NOMO-1 treated with dmso at 0.1 percent for 144 hours (cell line): Measurements from ENCODE around the gene OPHN1.
A peak's percentile ranks its signal among the peaks of the same experiment; 100 is the strongest.

Experiments used
- DNase-seq: peaks from one replicate; lab custom pipeline; 2025; ENCODE audit not compliant: unreplicated experiment; lab: John Stamatoyannopoulos, UW

Gene OPHN1

GRCh38 chrX:68254738-68255645 is 178.3 kb downstream of the OPHN1 start:
- DNase-seq = no peak

DNA sequence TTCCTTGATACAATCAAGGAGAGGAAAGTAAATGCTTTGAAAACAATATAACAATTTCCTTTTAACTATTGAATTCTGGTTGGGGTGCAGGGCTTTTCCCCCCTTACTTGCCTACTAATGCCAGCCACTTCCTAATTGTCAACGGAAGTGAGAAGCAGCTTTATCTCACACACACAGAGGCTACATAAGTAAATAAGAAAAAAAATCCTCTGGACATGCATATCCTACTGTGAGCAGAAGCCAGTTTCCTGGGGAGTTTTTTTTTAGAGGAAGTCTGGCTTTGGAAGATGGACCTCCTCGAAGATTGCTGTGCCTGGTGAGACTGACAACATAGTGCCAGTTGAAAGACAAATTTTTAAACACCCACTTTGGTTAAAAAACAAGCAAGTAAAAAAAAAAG is 180.6 kb downstream of the OPHN1 start:
- no peak for DNase-seq

DNA sequence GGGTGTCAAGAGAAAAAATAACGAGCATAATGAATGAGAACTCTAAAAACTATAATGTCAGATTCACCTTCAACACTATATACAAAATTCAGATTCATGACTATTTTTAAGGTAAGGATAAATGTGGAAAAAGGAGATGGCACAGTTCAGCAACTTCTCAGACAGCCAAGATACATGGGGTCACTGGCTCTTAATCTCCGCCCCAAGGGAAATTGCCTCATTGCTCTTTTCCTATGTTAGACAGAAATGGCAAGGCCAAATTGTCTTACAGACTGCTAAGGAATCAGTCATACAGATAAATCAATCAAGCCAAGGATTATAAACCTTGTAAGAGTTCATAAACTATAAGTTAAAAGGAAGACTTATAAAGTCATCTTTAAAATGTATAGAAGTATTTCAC is 183.4 kb downstream of the OPHN1 start:
- DNase-seq = no peak

DNA sequence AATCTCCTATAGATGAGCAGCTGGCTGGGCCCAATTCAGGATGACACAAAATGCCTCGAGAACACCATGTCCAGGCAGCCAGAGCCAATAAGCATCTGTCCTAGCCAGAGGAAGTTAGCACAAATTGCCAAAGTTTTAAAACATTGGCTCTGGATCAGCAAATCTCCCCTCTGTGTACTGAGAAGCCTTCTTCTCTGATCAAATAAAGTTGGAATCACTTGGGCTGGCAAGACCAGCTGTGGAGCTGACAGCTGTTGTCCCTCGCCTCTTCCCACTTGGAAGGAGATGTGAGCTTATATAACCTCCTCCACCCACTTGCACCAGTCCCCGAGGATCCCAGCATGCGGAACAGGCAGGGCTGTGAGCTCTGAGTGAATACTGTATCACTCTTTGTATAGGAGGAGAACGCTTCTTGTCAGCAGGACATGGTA is 183.9 kb downstream of the OPHN1 start:
- no peak for DNase-seq

GRCh38 chrX:68238568-68238967 is 194.7 kb downstream of the OPHN1 start:
- no peak for DNase-seq

DNA sequence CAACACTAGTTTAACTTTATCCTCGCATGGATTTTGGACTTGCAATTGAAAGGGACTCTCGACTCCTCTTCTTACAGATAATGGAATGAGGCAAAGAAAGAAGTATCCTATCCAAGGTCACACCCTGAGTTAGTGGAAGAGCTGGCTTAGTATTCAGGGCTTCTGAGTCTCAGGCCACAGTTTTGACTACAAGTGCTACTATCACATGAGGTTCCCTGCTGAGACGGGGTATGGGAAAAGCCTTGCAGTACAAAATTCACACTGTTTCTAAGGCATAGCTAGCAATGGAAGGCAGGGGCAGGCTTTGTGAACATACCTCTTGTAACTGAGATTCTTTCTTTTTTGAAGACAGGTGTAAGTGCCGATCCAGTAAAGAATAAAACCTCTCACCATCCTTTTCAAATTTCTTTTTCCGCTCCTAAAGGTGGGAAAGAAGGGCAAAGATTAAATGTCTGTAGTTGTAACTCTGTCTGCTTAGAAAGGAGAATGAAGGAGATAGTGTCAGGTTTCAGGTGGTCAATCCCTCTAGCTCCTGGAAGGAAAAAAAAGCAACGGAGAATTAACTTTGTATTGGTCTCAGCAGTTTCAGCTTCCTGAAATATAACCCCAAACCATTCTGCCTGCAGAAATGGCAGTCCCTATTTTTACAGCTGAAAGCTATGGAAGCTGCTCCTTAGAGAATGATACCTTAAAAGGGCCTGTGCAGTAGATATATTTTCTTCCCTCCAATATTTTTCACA is 199.0 kb downstream of the OPHN1 start:
- DNase-seq = no peak

DNA sequence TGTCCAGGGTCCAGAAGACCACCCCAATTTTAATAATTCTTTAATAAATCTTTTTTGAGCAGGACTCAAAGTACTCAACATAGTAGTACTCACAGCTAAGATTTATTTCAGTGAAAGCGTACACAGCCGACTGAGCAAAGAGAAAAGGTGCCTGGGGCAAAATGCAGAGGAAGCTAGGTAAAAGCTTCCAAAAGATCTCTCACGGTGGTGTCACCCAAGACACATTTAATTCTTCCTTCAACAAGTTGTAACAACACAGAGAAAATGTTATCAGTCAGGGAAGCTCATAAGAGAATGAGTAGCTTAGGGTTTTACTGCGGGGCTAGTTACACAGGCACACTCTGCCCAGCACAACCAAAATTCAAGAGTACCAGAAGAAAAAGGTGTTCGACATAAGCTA is 201.1 kb downstream of the OPHN1 start:
- DNase-seq = no peak

DNA sequence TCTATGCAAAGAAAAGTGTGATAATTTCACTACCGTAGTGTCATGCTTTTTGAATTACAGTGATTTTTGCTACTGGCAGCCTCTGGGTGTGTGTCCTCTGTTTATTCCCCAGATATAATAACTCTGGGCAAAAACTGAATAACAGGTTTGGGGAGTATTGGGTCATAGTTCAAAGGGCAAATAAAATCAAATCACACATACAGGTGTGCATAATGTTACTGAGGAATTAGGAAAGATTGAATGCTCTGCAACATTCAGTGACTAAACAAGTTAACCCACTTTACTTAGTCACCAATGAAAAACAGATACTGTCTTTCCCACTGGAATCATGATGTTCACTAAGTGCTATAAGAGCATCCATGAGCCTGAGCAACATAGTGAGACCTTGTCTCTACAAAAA is 224.3 kb downstream of the OPHN1 start:
- DNase-seq = no peak

- no peak for DNase-seq
Measured at GRCh38 chrX:68204521-68205038, 228.7 kb downstream of the OPHN1 start.

GRCh38 chrX:68203646-68204045 is 229.6 kb downstream of the OPHN1 start:
- DNase-seq = no peak

- no peak for DNase-seq
Measured at GRCh38 chrX:68203211-68203610, 230.1 kb downstream of the OPHN1 start.

DNA sequence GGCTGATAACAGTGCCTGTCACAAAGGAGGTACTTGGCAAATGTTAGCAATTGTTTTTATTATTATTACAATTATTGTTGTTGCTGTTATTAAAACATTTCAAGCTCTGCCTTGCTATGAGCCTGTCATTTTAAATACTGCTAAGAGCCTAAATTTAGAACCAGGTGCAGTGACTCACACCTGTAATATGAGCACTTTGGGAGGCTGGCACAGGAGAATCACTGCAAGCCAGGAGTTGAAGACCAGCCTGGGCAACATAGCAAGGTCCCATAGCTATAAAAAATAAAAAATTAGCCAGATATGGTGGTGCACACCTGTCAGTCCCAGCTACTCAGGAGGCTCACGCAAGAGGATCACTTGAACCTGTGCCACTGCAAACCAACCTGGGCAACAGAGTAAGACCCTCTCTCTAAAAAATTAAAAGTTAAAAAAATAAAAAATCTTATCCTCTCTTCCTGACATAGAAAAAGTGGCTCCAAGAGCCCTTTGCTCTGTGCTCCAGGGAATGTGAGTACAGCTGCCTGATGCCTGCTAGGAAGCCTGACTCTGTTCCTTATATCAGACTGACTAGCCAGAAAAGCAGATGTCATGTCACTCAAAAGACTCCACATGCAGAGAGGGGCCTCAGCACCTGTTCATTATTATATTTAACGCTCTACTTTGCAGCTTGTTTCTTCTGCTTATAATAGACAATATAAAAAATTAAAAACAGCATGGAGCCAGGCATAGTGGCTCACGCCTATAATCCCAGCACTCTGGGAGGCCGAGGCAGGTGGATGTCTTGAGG is 234.0 kb downstream of the OPHN1 start:
- DNase-seq = no peak

GRCh38 chrX:68196939-68197791 is 236.1 kb downstream of the OPHN1 start:
- no peak for DNase-seq

- no peak for DNase-seq
Measured at GRCh38 chrX:68195561-68195960, 237.7 kb downstream of the OPHN1 start.

DNA sequence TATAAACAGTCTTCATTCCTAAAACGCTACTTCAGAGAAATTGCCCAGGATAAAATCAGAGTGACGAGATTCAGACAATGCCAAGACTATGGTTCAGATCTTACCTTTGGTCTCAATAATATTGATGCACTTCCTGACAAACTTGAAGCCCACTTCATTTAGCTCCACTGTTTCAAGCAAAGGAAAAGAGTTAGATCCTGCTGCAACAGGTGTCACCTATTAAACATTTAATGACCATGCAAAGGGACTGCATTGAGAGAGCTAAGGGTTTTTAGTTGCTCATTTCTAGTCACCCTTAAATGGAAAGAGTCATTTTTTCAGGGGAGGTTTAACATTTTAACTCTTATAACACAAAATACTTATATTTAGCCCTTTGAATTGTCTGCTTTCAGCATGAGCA is 239.5 kb downstream of the OPHN1 start:
- DNase-seq = no peak

DNA sequence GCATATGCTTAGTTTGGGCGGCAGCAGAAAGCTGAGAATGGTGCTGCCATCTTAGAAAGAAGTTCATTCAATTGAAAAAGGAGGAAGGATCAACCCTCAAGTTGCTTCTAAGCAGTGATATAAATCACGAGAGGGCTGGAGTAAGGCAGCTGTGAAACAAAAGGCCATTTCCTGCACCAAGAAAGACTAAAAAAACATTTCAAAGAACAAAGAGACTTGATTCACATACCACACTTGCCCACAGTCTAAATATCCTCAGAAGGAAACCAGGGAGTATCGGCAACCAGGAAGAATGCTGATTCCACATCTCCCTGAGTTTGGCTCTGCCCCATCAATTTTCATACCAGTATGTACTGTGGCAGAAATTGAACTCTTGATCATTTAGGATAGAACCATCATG is 240.1 kb downstream of the OPHN1 start:
- DNase-seq = no peak

DNA sequence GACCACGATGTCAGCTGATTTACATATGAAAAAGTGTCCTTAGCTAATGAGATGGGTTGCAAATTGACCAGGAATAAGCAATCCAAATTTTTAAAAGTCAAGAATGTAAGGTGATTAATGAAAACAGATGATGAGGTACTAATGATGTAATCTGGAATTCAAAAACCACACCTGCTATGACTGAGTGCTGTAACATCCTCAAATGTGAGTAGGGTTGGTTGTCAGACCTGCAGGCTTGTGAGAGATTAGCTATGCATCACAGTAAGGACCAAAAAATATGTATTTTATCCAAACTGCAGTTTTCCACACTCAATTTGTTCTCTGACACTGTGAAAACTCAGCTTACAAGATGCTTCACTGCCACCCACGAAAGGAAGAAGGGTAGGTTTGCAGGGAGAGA is 242.5 kb downstream of the OPHN1 start:
- DNase-seq = no peak

DNA sequence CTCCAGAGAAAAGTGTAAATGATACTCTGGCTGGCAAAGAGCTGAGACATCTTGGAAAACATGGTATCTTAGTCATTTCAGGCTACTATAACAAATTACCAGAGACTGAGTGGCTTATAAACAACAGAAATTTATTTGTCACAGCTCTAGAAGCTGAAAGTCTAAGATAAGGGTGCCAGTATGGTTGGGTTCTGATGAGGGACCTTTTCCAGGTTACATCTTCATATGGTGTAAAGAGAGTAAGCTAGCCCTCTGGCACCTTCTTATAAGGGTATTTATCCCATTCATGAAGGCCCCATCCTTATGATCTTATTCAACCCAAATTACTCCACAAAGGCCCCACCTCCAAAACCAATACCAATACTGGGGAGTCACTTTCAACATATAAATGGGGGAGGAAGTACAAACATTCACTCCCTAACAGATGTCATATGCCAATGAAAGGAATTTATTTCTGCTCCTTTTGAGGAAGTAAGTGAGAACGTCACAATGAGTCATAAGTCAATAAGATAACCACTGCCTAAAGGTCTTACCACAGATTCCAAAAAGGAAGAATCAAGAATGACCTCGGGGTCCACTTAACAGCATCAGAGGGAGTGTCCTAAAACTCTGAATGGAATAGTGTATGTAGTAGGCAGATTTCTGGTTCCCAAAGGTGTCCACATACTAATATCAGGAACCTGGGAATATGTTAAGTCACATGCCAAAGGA is 246.6 kb downstream of the OPHN1 start:
- DNase-seq = peak; percentile 4

- DNase-seq = no peak
Measured at GRCh38 chrX:68185161-68185560, 248.1 kb downstream of the OPHN1 start.
